ENCODE measurements around the gene NR2F1.

Gene NR2F1

DNA sequence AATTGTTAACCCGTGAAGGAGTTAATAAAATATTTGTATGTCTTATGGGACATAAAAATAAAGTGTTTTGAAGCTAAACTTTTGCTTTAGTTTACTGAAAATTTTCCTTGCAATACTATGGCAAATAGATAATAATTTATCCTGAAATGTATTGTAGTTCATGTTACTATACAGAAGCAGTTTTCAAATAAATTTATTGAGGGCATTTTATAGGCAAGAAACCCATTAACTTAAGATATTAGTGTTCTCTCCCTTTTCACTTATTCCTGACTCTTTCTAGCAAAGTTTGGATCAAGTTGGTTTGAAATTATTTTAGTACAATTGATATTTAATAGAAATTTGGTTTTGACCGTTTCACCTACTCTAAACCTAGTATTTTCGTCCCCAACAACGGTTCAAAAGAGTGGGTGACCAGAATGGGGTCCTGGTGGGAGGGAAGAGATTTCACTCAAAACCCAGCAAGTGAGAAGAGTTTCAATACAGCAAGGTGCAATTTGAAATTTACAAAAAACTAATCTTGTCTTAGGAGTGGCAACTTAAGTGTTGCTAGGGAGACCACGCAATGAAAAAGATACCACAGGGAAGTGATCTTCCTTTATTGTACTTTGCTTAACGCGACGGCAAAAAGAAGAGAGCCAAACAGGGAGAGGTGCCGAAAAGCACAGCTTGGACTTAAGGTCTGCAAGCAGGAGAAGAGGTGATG lies 28.4 kb downstream of the NR2F1 start:
- in situ Hi-C loops (cut with MboI; ENCODE audit: low pct_unique_long_range_greater_than_20kb, low sequenced_read_pairs, unreplicated experiment) = loop anchor here (25.0 kb wide), 2 partner anchors 176 to 301 kb away; no protein-coding TSS in a partner anchor
- TF ChIP-seq CTCF (IDR thresholded peaks at IDR 0.05; ENCODE audit: extremely low read depth, insufficient read depth, missing control alignments) = no peak
- DNase-seq (ENCODE audit: low spot score) = no peak

- TF ChIP-seq CTCF (IDR thresholded peaks at IDR 0.05; ENCODE audit: extremely low read depth, insufficient read depth, missing control alignments) = no peak
- DNase-seq (ENCODE audit: low spot score) = no peak
- in situ Hi-C loops (cut with MboI; ENCODE audit: low pct_unique_long_range_greater_than_20kb, low sequenced_read_pairs, unreplicated experiment) = loop anchor here (25.0 kb wide), 2 partner anchors 175 to 300 kb away; no protein-coding TSS in a partner anchor
These were observed 29.2 kb downstream of the NR2F1 start for GRCh38 chr5:93611976-93612854.

DNA sequence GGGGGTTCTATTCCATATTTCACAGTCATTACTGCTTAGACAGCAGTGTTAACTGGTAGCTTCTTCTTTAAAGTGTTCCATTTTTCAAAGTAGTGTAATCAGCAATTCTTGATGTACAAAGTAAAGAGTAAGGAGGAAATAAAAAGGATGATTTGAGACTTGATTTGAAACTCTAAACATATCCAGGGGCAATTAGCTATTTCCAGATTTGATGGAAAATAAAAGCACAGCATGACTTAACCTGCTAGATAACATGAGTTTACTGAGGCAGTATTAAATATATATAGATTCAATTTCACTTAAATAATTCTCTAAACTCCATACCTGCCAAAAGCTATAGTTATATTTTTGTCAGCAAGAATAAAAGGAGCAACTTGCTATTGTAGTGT lies 29.8 kb downstream of the NR2F1 start:
- in situ Hi-C loops (cut with MboI; ENCODE audit: low pct_unique_long_range_greater_than_20kb, low sequenced_read_pairs, unreplicated experiment) = loop anchor here (25.0 kb wide), 2 partner anchors 174 to 299 kb away; no protein-coding TSS in a partner anchor
- no peak for DNase-seq (ENCODE audit: low spot score)
- no peak for TF ChIP-seq CTCF (IDR thresholded peaks at IDR 0.05; ENCODE audit: extremely low read depth, insufficient read depth, missing control alignments)

- TF ChIP-seq CTCF (IDR thresholded peaks at IDR 0.05; ENCODE audit: extremely low read depth, insufficient read depth, missing control alignments) = no peak
- in situ Hi-C loops (cut with MboI; ENCODE audit: low pct_unique_long_range_greater_than_20kb, low sequenced_read_pairs, unreplicated experiment) = loop anchor here (25.0 kb wide), 2 partner anchors 171 to 296 kb away; no protein-coding TSS in a partner anchor
- DNase-seq (ENCODE audit: low spot score) = no peak
These were observed 33.6 kb downstream of the NR2F1 start for GRCh38 chr5:93616538-93617174.

DNA sequence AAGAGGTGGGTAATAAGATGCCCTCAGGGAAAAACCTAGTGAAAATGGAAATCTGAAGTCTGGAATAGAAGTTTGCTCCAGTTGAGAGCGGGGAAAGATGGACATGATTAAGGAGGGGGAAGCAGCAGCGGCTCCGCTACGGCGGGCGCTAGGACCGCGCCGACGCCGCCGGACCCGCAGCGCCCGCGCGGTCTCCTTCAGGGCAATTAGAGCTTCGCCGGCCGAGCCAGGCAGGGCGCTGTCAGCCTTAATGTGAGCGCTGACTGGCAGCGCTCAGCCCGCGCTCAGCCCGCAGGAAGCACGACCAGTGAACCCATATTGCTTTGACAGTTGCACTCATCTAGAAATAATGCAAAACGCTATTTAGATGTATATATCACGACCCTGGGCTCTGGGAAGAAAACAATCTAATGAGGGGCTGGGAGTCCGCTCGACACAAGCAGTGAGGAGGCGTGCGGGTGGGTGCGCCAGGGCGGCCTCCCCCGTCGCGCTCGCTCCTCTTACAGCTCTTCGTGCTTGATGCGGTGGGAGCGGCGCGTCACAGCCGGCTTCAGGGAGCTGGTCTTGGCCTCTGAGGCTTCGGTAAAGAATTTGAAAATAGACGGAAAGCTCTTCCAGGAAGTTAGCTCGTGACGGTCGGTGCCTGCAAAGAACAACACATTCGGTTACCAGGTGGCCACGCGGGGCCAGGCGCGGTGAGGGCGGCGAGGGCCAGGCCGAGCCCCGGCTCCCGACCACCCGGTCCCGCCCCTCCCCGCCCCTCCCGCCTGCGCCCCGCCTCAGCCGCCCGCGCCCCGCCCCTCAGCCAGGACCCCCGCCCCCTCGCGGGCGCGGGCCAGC lies 37.7 kb downstream of the NR2F1 start:
- peak; percentile 44 for TF ChIP-seq CTCF (IDR thresholded peaks at IDR 0.05; ENCODE audit: extremely low read depth, insufficient read depth, missing control alignments)
- in situ Hi-C loops (cut with MboI; ENCODE audit: low pct_unique_long_range_greater_than_20kb, low sequenced_read_pairs, unreplicated experiment) = loop anchor here (25.0 kb wide), 2 partner anchors 167 to 292 kb away; no protein-coding TSS in a partner anchor

More for the DNA sequence above, 37.7 kb downstream of the NR2F1 start:
- peak; percentile 80 for DNase-seq (ENCODE audit: low spot score)

Data from GM13977 (cell line).